HG03469 (cell line): ENCODE measurements around the gene ABAT.
A peak's percentile ranks its signal among the peaks of the same experiment; 100 is the strongest.
"Not testable (repeated sequence)": the region's sequence is repeated elsewhere in the genome, so short reads cannot be mapped to it uniquely, and the experiment has no call there.

Experiments used
- ATAC-seq: cut with Tn5 transposase; IDR thresholded peaks from one replicate; pipeline ENCODE4 v1.9.1; 2021; ENCODE audit warnings: mild to moderate bottlenecking, moderate library complexity, moderate number of reproducible peaks; ENCODE audit not compliant: unreplicated experiment

ABAT gene

DNA sequence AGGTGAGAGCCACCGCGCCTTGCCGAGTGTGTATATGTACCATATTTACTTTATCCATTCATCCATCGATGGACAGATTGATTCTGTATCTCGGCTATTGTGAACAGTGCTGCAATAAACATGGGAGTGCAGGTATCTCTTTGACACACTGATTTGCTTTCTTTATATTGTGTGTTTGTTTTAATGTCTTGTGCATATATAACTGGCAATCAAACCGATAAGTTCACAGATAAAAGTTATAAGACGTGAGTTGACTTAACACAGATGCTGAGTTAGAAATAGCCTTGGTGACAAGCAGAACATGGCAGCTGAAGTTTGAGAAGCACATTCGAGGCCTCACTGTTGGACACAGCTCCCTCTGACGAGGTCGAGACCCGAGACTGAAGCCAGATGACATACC lies 99.8 kb downstream of the ABAT start:
- ATAC-seq, result no peak

DNA sequence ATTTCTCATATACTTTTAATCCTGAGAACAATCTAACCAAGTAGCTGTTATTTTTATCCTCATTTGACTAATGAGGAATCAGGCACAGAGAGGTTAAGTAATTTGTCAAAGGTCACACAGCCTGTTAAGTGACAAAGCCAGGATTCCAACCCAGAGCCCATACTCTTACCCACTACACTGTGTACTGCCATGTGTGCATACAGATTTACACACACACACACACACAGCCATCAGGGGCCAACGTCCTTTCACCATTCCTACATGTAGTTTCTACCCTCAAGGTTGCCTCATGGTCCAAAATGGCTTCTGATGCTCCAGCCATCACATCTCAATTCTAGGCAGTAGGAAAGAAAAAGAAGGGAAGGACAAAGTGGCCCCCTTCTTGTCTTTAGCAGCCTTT lies 100.9 kb downstream of the ABAT start:
- ATAC-seq, result no peak

DNA sequence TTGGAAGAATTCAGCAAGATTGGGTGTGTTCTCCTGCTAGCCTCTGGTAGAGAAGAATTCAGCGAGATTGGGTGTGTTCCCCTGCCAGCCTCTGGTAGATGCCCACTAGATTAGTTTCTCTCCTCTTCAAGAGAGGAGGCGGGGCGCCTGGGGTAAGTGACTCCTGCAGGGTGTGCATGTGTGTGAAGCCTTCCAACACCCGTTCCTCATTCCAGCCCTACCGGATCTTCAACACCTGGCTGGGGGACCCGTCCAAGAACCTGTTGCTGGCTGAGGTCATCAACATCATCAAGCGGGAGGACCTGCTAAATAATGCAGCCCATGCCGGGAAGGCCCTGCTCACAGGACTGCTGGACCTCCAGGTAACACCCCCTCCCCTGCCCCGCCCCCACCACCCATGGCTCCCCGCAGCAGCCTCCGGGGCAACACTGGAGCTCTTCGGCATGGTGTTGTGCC lies 101.7 kb downstream of the ABAT start:
- no peak for ATAC-seq

DNA sequence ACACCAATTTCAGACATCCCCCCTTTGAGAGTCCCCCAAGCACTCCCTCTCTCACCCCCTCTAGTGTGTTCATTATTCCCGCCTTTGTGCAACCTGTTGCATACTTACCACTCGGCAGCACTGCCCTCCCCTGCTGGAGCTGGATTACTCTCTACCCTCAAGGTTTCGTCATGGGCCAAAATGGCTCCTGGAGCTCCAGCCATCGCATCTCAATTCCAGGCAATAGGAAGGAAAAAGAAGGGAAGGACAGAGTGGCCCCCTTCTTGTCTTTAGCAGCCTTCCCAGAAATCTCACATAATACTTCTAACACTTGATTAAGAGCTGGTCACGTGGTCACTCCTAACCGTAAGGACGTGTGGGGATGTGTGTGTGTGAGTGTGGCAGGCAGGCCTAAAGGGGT lies 102.8 kb downstream of the ABAT start:
- ATAC-seq, result no peak

DNA sequence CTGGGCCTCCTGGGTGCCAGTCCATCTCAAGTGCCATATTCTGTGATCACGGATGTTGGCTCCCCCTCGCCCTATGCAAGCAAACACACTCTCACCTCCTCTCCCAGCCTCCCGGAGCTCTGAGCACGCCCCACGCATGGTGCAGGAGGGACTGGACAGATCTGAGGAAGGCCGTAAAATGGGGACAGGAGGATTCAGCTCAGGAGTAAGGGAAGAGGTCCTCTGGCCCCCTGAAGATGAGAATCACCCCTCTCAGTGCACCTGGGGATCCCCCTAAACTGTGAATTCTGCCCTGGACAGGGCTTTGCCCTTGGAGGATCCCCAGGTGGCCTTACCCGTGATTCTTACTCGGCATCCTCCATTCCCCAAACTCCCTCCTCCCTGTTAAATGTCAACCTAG lies 107.4 kb downstream of the ABAT start:
- no peak for ATAC-seq

DNA sequence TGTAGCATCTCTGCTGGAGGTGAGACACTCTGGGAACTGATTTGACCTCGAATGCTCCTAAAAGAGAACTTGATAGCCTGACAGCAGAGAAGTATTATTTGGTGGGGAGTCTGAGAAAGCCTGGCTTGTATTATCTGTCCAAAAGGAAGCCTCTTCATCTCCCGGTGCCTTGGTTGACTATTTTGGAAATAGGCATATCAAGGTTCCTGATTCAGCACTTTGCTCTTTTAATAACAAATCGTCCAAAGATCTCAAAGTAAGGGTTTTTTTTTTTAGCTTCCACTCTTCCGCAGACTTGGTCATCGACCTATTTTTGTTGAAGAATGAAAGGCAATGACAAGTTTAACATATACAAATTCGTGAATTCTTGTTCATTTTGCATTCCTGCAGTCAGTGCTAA lies 108.3 kb downstream of the ABAT start:
- ATAC-seq, result no peak

DNA sequence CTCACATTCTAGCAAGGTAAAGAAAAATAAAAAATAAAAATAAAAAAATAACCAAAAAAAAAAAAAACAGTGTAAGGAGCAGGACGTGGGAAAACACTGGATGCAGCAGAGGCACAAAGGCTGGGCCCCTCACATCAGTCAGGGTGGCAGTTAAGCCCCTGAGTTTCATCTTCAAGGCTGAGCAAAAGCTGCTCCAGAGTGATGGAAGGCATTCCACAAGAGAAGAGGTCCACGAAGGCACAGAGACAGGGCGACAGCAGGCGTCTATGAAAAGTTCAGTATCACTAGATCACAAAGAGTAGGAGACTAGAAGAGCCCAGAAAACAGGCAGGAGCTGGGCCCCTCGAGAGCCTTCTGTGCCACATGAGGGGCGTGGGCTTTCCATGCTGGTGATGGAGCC lies 111.0 kb downstream of the ABAT start:
- no peak for ATAC-seq

DNA sequence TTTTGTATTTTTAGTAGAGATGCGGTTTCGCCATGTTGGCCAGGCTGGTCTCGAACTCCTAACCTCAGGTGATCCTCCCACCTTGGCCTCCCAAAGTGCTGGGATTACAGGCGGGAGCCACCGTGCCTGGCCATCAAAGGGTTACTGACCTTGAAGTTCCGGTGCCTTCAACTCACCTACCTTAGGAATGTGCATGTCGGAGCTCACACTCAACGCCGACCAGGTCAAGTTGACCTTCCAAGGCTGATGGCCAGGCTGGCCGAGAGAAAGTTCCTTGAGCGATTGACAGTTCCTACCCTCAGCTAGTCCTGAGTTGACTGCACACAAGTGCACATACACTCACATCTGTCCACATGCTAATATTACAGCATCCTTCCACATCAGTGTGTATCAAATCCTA lies 111.9 kb downstream of the ABAT start:
- not testable (repeated sequence) for ATAC-seq

DNA sequence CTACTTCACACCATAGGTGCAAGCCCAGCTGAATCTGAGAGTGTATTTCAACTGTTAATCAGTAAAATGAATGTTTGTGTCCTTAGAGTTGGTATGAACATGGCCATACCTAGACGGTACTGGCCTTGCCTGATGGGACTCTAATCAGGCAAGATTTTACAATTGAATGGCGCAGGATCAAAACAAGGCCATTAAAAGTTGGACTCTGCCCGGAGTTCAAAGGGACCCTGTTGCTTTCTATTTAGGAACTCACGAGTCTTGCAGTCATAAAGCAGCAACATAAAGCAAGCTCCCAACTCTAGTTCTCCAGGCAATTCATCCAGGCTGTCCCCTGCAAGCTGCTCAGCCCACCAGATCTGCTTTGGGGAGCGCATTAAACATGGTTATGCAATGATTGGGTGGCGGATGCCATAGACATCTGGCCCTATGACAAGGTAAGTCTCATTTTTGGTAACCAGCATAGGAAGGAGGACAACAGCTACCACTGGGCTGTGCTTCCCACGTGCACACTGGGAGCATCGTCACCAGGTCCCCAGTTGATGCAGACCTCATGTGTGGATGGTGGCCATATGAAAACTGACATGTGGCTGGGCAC lies 114.3 kb downstream of the ABAT start:
- ATAC-seq, result no peak

DNA sequence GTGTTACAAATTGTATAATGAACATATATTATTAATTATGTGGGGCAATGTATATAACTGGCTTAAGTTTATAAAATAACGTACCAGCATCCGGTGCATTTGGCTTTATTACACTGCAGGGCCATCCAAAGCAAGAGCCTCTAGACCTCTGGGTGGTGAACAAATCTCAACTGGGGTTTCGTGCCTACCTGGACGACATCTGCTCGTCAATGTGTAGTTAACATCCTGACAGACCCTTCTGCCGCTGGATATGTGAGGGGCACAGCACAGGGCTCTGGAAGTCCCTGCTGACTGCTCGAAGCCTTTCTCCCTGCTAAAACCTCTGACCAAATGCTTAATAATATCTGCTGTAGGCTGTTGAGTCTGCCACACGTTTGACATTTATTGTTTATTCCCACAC lies 120.7 kb downstream of the ABAT start:
- ATAC-seq, result no peak

DNA sequence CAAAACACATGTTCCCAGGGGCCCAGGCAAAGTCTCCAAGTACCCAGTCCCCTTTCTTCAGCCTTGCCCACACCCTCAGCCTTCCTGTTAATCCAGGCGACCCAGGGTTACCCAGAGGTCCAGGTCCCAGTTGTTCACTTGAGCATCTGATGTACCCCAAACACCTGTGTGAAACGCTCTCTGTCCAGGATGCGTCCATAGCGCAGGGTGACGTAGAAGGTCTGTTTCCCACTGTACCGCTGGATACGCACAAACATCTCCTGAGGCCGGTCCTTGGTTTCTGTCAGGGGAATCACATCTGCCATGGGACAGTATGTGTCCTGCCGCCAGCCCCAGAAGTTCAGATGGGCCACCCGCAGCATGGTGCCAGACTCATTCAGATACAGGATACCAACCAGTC lies 121.4 kb downstream of the ABAT start:
- ATAC-seq, result no peak

DNA sequence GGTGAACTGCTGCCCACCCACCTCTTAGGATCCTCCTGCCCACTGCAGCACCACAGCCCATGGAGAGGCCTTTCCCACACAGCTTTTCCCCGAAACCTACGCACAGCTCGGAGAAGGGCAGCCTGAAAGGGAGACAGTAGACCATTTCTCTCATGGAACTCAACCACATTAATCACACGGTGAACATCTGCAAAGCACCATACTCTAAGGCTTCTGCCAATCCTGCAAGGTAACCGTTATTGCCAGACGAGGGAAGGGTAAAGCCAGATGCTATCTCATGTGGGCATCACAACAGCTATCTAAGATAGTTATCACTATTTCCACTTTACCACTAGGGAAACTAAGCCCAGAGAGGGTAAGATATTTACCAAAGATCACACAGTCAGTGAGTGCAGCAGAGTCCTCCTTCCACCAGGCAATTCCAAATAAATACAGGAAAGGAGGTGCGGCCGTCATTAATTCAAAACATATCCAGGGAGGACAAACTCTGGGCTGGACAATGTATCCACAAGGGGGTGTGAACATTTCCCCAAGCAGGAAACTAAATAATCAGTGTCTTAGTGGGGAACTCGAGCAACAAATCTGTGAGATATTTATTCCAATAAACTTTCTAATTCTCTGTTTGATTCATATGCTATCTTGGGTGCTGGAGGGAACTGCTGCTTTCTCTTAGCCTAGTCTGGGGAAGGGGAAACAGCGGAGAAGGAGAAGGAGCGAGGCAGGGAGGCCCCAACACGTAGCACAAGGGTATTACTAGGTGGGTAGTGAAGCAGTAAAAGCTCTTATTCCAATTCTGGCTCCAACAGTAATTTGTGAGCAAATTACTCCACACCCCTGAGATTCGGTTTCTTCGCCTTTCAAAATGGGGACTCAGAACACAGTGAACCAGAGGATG lies 122.3 kb downstream of the ABAT start:
- no peak for ATAC-seq

DNA sequence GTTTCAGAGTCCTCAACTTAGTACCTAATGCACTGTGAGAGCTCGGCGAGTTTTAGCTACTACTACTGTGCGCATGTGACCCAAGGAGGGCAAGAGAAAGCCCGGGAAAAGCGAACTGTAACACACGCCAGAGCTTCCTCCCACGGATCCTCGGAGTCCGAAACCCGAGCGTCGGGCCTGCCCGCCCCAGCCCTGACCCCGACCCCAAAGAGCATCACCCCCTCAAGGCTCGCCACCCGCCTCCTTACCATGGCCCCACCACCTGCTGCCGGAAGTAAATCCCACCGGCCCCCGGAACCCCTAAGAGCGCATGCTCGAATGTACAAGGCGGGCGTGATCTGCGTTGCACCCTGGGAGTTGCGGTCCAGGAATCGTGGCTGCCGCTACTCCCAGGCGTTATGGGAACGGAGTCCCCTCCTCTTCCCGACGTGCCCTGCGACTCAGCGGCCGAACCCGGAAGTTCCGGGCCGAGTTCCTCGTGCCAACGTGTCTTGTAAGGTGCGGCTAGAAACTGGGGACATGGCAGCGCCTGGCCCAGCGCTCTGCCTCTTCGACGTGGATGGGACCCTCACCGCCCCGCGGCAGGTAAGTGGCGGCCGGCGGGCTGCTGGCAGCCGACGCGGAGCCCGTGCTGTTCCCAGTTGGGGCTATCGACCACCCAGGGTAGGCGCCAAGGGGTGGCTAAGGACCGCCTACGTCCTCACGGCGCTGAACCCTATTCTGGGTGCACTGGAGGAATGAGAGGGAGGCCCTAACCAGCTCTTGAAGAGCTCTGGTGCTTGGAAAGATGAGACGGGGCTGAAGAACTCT lies 123.2 kb downstream of the ABAT start, which contains the start of the genes PMM2 and TMEM186:
PMM2 (plus strand) TSS at position 476 of the 810 bp plus-strand sequence; CDS start at position 520, 44 bp downstream.
TMEM186 (minus strand) TSS at position 276 of the 810 bp plus-strand sequence; CDS start at position 251, 25 bp downstream.
- peak; percentile 87 for ATAC-seq

DNA sequence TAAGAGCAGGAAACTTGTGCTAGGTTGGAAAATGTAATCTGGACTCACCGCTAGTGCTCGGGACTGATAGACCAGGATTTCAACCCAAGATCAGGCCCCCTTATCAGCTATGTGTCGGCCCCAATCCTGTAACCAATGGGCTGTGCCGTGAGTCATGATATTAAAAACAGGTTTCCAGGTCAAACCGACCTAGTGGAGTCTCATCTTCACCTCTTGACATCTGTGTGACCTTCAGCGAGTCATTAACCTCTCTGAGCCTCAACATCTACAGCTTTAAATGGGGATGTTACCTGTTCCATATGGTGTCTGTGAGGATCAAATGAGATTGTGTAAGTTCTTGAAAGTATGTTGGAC lies 123.7 kb downstream of the ABAT start:
- no peak for ATAC-seq

DNA sequence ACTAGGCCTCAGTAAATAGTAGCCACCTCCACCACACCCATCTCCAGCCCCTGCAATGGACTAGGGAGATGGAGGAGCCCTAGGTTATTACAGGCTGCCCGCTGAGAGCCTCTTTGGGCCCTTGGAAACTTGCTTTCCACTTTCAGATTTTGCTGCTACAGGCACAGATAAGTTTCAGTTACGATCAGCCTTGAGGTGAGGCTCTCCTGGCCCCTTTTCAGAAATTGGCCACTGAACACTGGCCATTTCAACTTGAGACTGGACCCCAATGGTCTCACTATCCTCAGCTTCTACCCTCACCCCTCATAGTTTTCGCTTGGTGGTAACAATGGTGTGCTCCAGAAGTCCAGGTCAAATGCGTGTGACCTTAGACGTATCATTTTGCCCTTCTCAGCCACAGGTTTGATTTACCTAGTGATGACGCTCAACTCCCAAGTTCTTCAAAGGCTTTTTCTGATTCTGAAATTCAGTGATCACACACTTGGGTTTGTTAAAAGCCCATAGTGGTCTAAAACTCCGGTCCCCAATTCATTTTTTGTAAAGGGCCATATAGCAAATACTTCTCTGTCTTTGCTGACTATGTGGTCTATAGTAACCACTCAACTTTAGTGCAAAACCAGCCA lies 124.2 kb downstream of the ABAT start:
- ATAC-seq, result no peak

DNA sequence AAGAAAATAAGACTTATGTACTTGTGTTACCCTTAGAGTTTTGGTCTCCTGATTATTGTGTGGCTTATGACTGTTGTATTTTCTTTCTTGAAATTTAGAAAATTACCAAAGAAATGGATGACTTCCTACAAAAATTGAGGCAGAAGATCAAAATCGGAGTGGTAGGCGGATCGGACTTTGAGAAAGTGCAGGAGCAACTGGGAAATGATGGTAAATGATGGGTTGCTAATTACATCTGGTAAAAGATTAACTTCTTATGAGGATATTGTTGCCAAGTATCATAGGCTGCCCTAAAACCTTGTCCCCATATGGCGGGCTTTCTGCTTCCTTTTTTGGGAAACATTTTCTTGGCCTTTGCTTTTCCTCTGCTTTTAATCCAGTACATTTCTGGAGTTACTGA lies 127.3 kb downstream of the ABAT start:
- ATAC-seq, result no peak

DNA sequence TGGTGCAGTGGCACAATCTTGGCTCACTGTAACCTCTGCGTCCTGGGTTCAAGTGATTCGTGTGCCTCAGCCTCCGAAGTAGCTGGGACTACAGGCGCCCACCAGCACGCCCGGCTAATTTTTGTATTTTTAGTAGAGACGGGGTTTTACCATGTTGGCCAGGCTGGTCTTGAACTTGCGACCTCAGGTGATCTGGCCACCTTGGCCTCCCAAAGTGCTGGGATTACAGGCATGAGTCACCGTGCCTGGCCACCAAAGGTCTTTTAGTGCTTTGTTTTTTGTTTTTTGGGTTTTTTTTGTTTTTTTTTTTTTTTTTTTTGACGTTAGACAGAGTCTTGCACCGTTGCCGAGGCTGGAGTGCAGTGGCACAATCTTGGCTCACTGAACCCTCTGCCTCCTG lies 129.3 kb downstream of the ABAT start:
- ATAC-seq, result not testable (repeated sequence)

DNA sequence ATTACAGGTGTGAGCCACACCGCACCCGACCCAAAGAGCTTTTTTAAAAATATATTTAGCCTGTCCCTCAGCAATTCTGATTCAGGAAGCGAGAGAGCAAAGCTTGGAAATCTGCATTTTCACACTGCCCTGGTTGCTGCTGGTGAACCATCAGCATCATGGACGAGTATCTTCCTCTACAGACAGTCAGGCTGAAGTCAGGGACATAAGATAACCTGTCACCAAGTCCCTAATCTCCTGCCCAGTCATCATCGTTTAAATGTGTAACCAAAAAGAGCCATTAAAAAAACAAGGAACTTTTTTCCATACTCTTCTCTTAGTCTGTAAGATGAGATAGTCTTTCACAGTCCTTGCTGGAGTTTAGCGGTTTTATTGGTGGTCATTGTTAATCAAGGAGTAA lies 129.9 kb downstream of the ABAT start:
- ATAC-seq, result no peak

DNA sequence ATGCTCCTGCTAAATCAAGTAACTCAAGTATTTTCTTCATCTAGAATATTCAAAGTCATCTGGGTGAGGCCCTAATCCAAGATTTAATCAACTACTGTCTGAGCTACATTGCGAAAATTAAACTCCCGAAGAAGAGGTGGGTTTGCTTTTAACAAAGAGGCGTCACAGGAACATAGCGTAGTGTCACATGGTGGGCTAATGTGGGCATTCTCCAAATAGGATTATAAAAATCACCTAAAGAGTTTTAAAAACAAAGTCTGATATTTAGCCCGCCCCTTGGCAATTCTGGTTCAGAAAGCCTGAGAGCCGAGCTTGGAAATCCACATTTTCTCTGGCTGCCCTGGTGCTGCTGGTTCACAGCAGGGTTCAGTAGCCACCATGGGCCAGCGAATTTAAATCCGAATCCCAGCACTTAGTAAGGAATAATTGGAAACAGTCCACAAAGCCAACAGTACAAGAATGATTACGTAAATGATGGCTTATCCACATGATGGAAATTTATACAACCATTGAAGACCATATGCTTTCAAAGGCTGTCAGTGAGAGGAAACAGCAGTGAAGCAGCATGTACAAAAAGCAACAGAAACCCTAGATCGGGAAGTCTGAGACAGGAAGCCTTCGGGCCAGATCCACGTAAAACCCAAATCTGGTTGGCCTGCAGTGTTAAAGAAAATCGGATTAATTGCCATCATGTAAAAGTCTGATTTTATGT lies 132.0 kb downstream of the ABAT start:
- no peak for ATAC-seq

DNA sequence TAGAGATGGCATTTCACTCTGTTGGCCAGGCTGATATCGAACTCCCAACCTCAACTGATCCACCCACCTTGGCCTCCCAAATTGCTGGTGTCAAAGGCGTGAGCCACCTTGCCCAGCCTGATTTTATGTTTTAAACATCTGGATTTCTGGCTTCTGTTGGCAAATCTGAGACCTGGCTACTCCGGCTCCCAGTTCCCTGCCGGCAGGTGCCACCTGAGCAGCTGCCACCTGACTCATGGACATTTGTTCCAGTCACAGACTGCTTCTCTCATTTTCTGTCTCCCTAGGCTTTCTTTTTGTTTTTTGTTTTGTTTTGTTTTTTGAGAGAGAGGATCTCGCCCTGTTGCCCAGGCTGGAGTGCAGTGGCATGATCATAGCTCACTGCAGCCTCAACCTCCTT lies 132.8 kb downstream of the ABAT start:
- no peak for ATAC-seq
